CD8-positive, alpha-beta memory T cell (primary cell): Measurements from ENCODE around the gene MIOX. TPM values are rescaled to one million over a fixed set of nuclear protein-coding genes. Genes with fewer than 3 reads are reported as not detected.
A peak's percentile ranks its signal among the peaks of the same experiment; 100 is the strongest.

Experiments
- CTCF ChIA-PET: fragments of 350-600 bp; sonication (Branson Sonifier 250); formaldehyde crosslinking; loops from one replicate; lab custom pipeline; 2021; ENCODE audit warnings: antibody characterized with exemption; lab: Charles Lee
- POLR2A ChIA-PET: fragments of 350-600 bp; sonication (Branson Sonifier 250); formaldehyde crosslinking; loops from one replicate; lab custom pipeline; 2021; ENCODE audit warnings: antibody characterized with exemption; lab: Charles Lee
- DNase-seq, 5 donors: peaks; one replicate each; pipeline versions ENCODE4 v3.0.0 to v3.0.0-alpha.2; 2020 to 2022; ENCODE audit warnings: mixed read lengths in 1 of 5
- H3K27ac ChIP-seq: one replicate; pipeline ENCODE4 v1.7.0; 2013; ENCODE audit warnings: low read depth, mild to moderate bottlenecking, low read length, moderate library complexity
- H3K27me3 ChIP-seq: 2 replicates; pipeline ENCODE4 v1.7.0; 2013; ENCODE audit warnings: low read length, mild to moderate bottlenecking; ENCODE audit not compliant: insufficient read depth, poor library complexity, severe bottlenecking
- H3K36me3 ChIP-seq: 2 replicates; pipeline ENCODE4 v1.7.0; 2013; ENCODE audit warnings: mild to moderate bottlenecking, low read length, moderate library complexity; ENCODE audit not compliant: insufficient read depth
- H3K4me1 ChIP-seq: 2 replicates; pipeline ENCODE4 v1.7.0; 2013; ENCODE audit warnings: mild to moderate bottlenecking, low read length, moderate library complexity; ENCODE audit not compliant: insufficient read depth
- H3K4me3 ChIP-seq: 2 replicates; pipeline ENCODE4 v1.7.0; 2013; ENCODE audit warnings: mild to moderate bottlenecking, low read length
- H3K9me3 ChIP-seq: 2 replicates; pipeline ENCODE4 v1.7.0; 2013; ENCODE audit warnings: mild to moderate bottlenecking, low read length
- H3K27ac Mint-ChIP-seq, 8 donors: one replicate each; pipeline ENCODE4 v1.8.0; 2020 to 2021; ENCODE audit warnings: mixed read lengths in 8 of 8, mild to moderate bottlenecking in 6 of 8, inconsistent platforms in 3 of 8, moderate library complexity in 3 of 8
- H3K27me3 Mint-ChIP-seq, 2 donors: one replicate each; pipeline ENCODE4 v1.8.0; 2020 to 2021; ENCODE audit warnings: mixed read lengths in 2 of 2, mild to moderate bottlenecking in 1 of 2, moderate library complexity in 1 of 2
- H3K36me3 Mint-ChIP-seq, 3 donors: one replicate each; pipeline ENCODE4 v1.8.0; 2020 to 2021; ENCODE audit warnings: mixed read lengths in 3 of 3, inconsistent platforms in 1 of 3, mild to moderate bottlenecking in 1 of 3
- H3K4me1 Mint-ChIP-seq, 3 donors: one replicate each; pipeline ENCODE4 v1.8.0; 2020 to 2021; ENCODE audit warnings: mixed read lengths in 3 of 3, inconsistent platforms in 1 of 3, mild to moderate bottlenecking in 1 of 3
- H3K4me3 Mint-ChIP-seq, 7 donors: one replicate each; pipeline ENCODE4 v1.8.0; 2020 to 2021; ENCODE audit warnings: mixed read lengths in 7 of 7, mild to moderate bottlenecking in 6 of 7, moderate library complexity in 4 of 7, inconsistent platforms in 2 of 7
- H3K9me3 Mint-ChIP-seq, 5 donors: one replicate each; pipeline ENCODE4 v1.8.0; 2020 to 2022; ENCODE audit warnings: mixed read lengths in 5 of 5, mild to moderate bottlenecking in 3 of 5, moderate library complexity in 2 of 5, inconsistent platforms in 1 of 5
- polyA plus RNA-seq: library from polyadenylated mRNA; unstranded; fragments of 300-500 nt; fragmentation: Illumina TruSeq; gene quantifications from one replicate; pipeline ENCODE4 v1.2.3, GENCODE V29; 2021
- total RNA-seq, 2 experiments: library from RNA; stranded (reverse); gene quantifications; one replicate each; pipeline ENCODE4 v1.2.3, GENCODE V29; 2021

Gene MIOX
- total and polyA plus RNA-seq, 3 experiments from 2014 or later: 0.31 TPM; not detected in 2

- POLR2A ChIA-PET: no interaction called here
- Mint-ChIP-seq H3K4me1 (peaks cover 18 to 27% (median 20%) of the 10 kb centered on the region in 3 donors), H3K27ac (peak overlapping the region in 1 of 8 donors; percentile 23), H3K36me3 (peaks cover 0 to 46% (median 3%) of the 10 kb centered on the region in 3 donors), H3K9me3 (no peaks in the 10 kb centered on the region), H3K4me3 (peak overlapping the region in 3 of 7 donors; percentile 5 to 55 (median 50)), H3K27me3 (no peaks in the 10 kb centered on the region)
- Histone ChIP-seq H3K27me3 (no peaks in the 10 kb centered on the region), H3K4me1 (peaks cover 21% of the 10 kb centered on the region), H3K27ac (no peak overlapping the region), H3K4me3 (no peak overlapping the region), H3K36me3 (peaks cover 3% of the 10 kb centered on the region), H3K9me3 (no peaks in the 10 kb centered on the region)
- CTCF ChIA-PET: interaction anchor here (1.0 to 3.6 kb wide), 4 partner anchors 12 to 41 kb away, joined by 3 to 58 read pairs (median 4); partner anchors contain the start of genes NCAPH2 and SYCE3
- no peak for DNase-seq
Observed at GRCh38 chr22:50522806-50523438, 36.3 kb downstream of the MIOX start.

GRCh38 chr22:50523458-50523805 is 36.8 kb downstream of the MIOX start:
- no peak for DNase-seq
- H3K27ac ChIP-seq: no peak overlapping the region
- Mint-ChIP-seq H3K27ac (peak overlapping the region in 1 of 8 donors; percentile 23), H3K9me3 (no peaks in the 10 kb centered on the region), H3K36me3 (peaks cover 0 to 41% (median 3%) of the 10 kb centered on the region in 3 donors), H3K4me1 (peaks cover 18 to 32% (median 24%) of the 10 kb centered on the region in 3 donors), H3K27me3 (no peaks in the 10 kb centered on the region), H3K4me3 (peak overlapping the region in 5 of 7 donors; percentile 15 to 88 (median 50))
- POLR2A ChIA-PET: no interaction called here
- H3K9me3 ChIP-seq: no peaks in the 10 kb centered on the region
- no peaks in the 10 kb centered on the region for H3K27me3 ChIP-seq
- no peaks in the 10 kb centered on the region for H3K36me3 ChIP-seq
- CTCF ChIA-PET: interaction anchor here (1.1 to 6.7 kb wide), 4 partner anchors 13 to 97 kb away, joined by 4 to 91 read pairs (median 66); partner anchors contain the start of genes LMF2, NCAPH2 and SYCE3
- no peak overlapping the region for H3K4me3 ChIP-seq
- H3K4me1 ChIP-seq: peaks cover 21% of the 10 kb centered on the region

GRCh38 chr22:50523806-50524675 is 37.4 kb downstream of the MIOX start:
- peaks cover 0 to 36% (median 3%) of the 10 kb centered on the region in 3 donors for H3K36me3 Mint-ChIP-seq
- Histone ChIP-seq H3K9me3 (no peaks in the 10 kb centered on the region), H3K27me3 (no peaks in the 10 kb centered on the region), H3K27ac (peak overlapping the region; percentile 80), H3K4me3 (peak overlapping the region; percentile 64), H3K36me3 (no peaks in the 10 kb centered on the region), H3K4me1 (peaks cover 21% of the 10 kb centered on the region)
- DNase-seq: no peak
- H3K27ac Mint-ChIP-seq: peak overlapping the region; percentile 85 to 99 (median 86)
- ChIA-PET POLR2A (interaction anchor here (1.0 to 4.9 kb wide), 9 partner anchors 12 to 334 kb away, joined by 4 to 93 read pairs (median 12); partner anchors contain the start of genes CHKB, LMF2, NCAPH2 and TUBGCP6), CTCF (interaction anchor here (1.8 to 6.7 kb wide), 8 partner anchors 9 to 273 kb away, joined by 5 to 91 read pairs (median 66); partner anchors contain the start of genes HDAC10, KLHDC7B, LMF2 and NCAPH2)
- peak overlapping the region; percentile 85 to 93 (median 89) for H3K4me3 Mint-ChIP-seq
- H3K9me3 Mint-ChIP-seq: no peaks in the 10 kb centered on the region
- peaks cover 21 to 37% (median 27%) of the 10 kb centered on the region in 3 donors for H3K4me1 Mint-ChIP-seq
- H3K27me3 Mint-ChIP-seq: no peaks in the 10 kb centered on the region

GRCh38 chr22:50524676-50525103 is 38.0 kb downstream of the MIOX start:
- Mint-ChIP-seq H3K4me1 (peaks cover 21 to 38% (median 27%) of the 10 kb centered on the region in 3 donors), H3K27ac (peak overlapping the region; percentile 85 to 99 (median 86)), H3K27me3 (no peaks in the 10 kb centered on the region), H3K9me3 (no peaks in the 10 kb centered on the region), H3K4me3 (peak overlapping the region; percentile 85 to 93 (median 89)), H3K36me3 (peaks cover 0 to 31% (median 3%) of the 10 kb centered on the region in 3 donors)
- peaks cover 21% of the 10 kb centered on the region for H3K4me1 ChIP-seq
- H3K27me3 ChIP-seq: no peaks in the 10 kb centered on the region
- peak overlapping the region; percentile 80 for H3K27ac ChIP-seq
- no peak for DNase-seq
- ChIA-PET CTCF (interaction anchor here (1.0 to 6.7 kb wide), 17 partner anchors 10 to 334 kb away, joined by 3 to 91 read pairs (median 18); partner anchors contain the start of genes HDAC10, KLHDC7B, LMF2 and MAPK11), POLR2A (interaction anchor here (1.0 to 4.9 kb wide), 13 partner anchors 13 to 334 kb away, joined by 4 to 93 read pairs (median 10); partner anchors contain the start of genes ADM2, ARSA, CHKB and KLHDC7B)
- H3K36me3 ChIP-seq: no peaks in the 10 kb centered on the region
- no peaks in the 10 kb centered on the region for H3K9me3 ChIP-seq
- peak overlapping the region; percentile 64 for H3K4me3 ChIP-seq

GRCh38 chr22:50525104-50525857 is 38.6 kb downstream of the MIOX start, which contains the start of gene SCO2:
TSS of gene SCO2 (minus strand) at chr22:50525598. CDS start at chr22:50524411, 1,187 bp downstream.
- no peaks in the 10 kb centered on the region for H3K9me3 Mint-ChIP-seq
- peak within 1 kb of the TSS; percentile 85 to 93 (median 89) for H3K4me3 Mint-ChIP-seq
- peak within 1 kb of the TSS; percentile 85 to 99 (median 88) for H3K27ac Mint-ChIP-seq
- peaks cover 23% of the 10 kb centered on the region for H3K4me1 ChIP-seq
- H3K4me3 ChIP-seq: peak within 1 kb of the TSS; percentile 64
- H3K9me3 ChIP-seq: no peaks in the 10 kb centered on the region
- no peaks in the 10 kb centered on the region for H3K36me3 ChIP-seq
- no peaks in the 10 kb centered on the region for H3K27me3 Mint-ChIP-seq
- peak within 1 kb of the TSS; percentile 80 for H3K27ac ChIP-seq
- H3K4me1 Mint-ChIP-seq: peaks cover 21 to 38% (median 27%) of the 10 kb centered on the region in 3 donors
- ChIA-PET POLR2A (interaction anchor here (0.9 to 4.9 kb wide), 24 partner anchors 8 to 335 kb away, joined by 3 to 93 read pairs (median 6); partner anchors contain the start of genes ADM2, ARSA, CHKB and CPT1B), CTCF (interaction anchor here (0.8 to 6.7 kb wide), 55 partner anchors 8 to 334 kb away, joined by 3 to 91 read pairs (median 5); partner anchors contain the start of genes ADM2, ARSA, CHKB and DENND6B)
- peak; percentile 96 to 99 (median 97) for DNase-seq
- H3K27me3 ChIP-seq: no peaks in the 10 kb centered on the region
- peaks cover 0 to 26% (median 3%) of the 10 kb centered on the region in 3 donors for H3K36me3 Mint-ChIP-seq

GRCh38 chr22:50525858-50526107 is 39.1 kb downstream of the MIOX start:
- DNase-seq: no peak
- H3K27me3 Mint-ChIP-seq: no peaks in the 10 kb centered on the region
- peaks cover 21 to 38% (median 27%) of the 10 kb centered on the region in 3 donors for H3K4me1 Mint-ChIP-seq
- H3K9me3 Mint-ChIP-seq: no peaks in the 10 kb centered on the region
- peak overlapping the region; percentile 79 to 93 (median 88) for H3K4me3 Mint-ChIP-seq
- H3K27ac Mint-ChIP-seq: peak overlapping the region in 7 of 8 donors; percentile 42 to 99 (median 79)
- Histone ChIP-seq H3K4me3 (peak overlapping the region; percentile 64), H3K27me3 (no peaks in the 10 kb centered on the region), H3K4me1 (peaks cover 27% of the 10 kb centered on the region), H3K9me3 (no peaks in the 10 kb centered on the region), H3K36me3 (no peaks in the 10 kb centered on the region), H3K27ac (peak overlapping the region; percentile 80)
- CTCF ChIA-PET: interaction anchor here (0.8 to 6.7 kb wide), 55 partner anchors 9 to 335 kb away, joined by 3 to 91 read pairs (median 5); partner anchors contain the start of genes ADM2, ARSA, CHKB and DENND6B
- H3K36me3 Mint-ChIP-seq: peaks cover 0 to 25% (median 3%) of the 10 kb centered on the region in 3 donors
- POLR2A ChIA-PET: interaction anchor here (0.9 to 4.9 kb wide), 24 partner anchors 9 to 335 kb away, joined by 3 to 93 read pairs (median 6); partner anchors contain the start of genes ADM2, ARSA, CHKB and CPT1B
